Peyer's patch (tissue), 4 donors: ENCODE results near the gene EPC2.

Experiments used
- POLR2A ChIP-seq, 2 donors: fragments of 450-650 bp; IDR thresholded peaks; one replicate each; pipeline ENCODE4 v1.5.1; 2017; ENCODE audit warnings: antibody characterized with exemption in 2 of 2, mild to moderate bottlenecking in 2 of 2, moderate library complexity in 2 of 2
- TF ChIP-seq, protein P1 (sequence below), 6 experiments: fragments of 450-650 bp in 4 of 6; fragments of 200-600 bp in 2 of 6; sonication (generic) in 1 of 6; IDR thresholded peaks; one replicate each; pipeline ENCODE4 v1.5.1; 2017 to 2019; ENCODE audit warnings: antibody characterized with exemption in 6 of 6, mild to moderate bottlenecking in 3 of 6, moderate library complexity in 1 of 6

DNA sequence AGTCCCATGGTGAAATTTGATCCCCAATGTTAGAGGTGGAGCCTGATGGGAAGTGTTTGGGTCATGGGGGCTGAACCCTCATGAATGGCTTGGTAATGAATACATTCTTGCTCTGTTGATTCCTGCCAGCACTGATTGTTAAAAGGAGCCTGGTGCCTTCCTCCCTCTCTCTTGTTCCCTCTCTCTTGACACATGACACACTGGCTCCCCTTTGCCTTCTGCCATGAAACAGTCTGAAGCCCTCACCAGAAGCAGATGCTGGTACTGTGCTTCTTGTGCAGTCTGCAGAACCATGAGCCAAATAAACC is 30.6 kb upstream of the EPC2 start:
- TF ChIP-seq, protein P1, sequence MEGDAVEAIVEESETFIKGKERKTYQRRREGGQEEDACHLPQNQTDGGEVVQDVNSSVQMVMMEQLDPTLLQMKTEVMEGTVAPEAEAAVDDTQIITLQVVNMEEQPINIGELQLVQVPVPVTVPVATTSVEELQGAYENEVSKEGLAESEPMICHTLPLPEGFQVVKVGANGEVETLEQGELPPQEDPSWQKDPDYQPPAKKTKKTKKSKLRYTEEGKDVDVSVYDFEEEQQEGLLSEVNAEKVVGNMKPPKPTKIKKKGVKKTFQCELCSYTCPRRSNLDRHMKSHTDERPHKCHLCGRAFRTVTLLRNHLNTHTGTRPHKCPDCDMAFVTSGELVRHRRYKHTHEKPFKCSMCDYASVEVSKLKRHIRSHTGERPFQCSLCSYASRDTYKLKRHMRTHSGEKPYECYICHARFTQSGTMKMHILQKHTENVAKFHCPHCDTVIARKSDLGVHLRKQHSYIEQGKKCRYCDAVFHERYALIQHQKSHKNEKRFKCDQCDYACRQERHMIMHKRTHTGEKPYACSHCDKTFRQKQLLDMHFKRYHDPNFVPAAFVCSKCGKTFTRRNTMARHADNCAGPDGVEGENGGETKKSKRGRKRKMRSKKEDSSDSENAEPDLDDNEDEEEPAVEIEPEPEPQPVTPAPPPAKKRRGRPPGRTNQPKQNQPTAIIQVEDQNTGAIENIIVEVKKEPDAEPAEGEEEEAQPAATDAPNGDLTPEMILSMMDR (IDR thresholded peaks at IDR 0.05) = no peak
- no peak for TF ChIP-seq POLR2A (IDR thresholded peaks at IDR 0.05)
